NCI-H146 treated with DMSO at 0.1 percent for 48 hours (cell line): Measurements from ENCODE around the gene ITGA2B.
"Not testable (repeated sequence)": the region's sequence is repeated elsewhere in the genome, so short reads cannot be mapped to it uniquely, and the experiment has no call there.

ENCODE experiments used
- DNase-seq: peaks from one replicate; lab custom pipeline; 2025; ENCODE audit not compliant: unreplicated experiment; lab: John Stamatoyannopoulos, UW

ITGA2B gene

GRCh38 chr17:44352828-44353671 lies 36.4 kb downstream of the ITGA2B start:
- no peak for DNase-seq

GRCh38 chr17:44351961-44352827 lies 37.3 kb downstream of the ITGA2B start:
- DNase-seq: no peak

- DNase-seq: no peak
Observed at GRCh38 chr17:44351464-44351863, 38.0 kb downstream of the ITGA2B start.

- no peak for DNase-seq
Observed at GRCh38 chr17:44350733-44351226, 38.7 kb downstream of the ITGA2B start.

- no peak for DNase-seq
Observed at GRCh38 chr17:44349553-44350070, 39.8 kb downstream of the ITGA2B start.

GRCh38 chr17:44348988-44349364 lies 40.5 kb downstream of the ITGA2B start:
- no peak for DNase-seq

GRCh38 chr17:44348234-44348987 lies 41.0 kb downstream of the ITGA2B start:
- no peak for DNase-seq

GRCh38 chr17:44347206-44348055 lies 42.0 kb downstream of the ITGA2B start:
- DNase-seq: not testable (repeated sequence)

GRCh38 chr17:44346064-44346844 lies 43.2 kb downstream of the ITGA2B start:
- no peak for DNase-seq

- DNase-seq: peak; percentile 55
Observed at GRCh38 chr17:44345454-44346026, 43.9 kb downstream of the ITGA2B start.

- peak; percentile 98 for DNase-seq
Observed at GRCh38 chr17:44344939-44345453, 44.5 kb downstream of the ITGA2B start, which contains the start of gene GRN. Gene GRN, plus strand, starts transcription at chr17:44345302. Its CDS starts 3,863 bp downstream, at chr17:44349165.

- no peak for DNase-seq
Observed at GRCh38 chr17:44343510-44344209, 45.8 kb downstream of the ITGA2B start.

- not testable (repeated sequence) for DNase-seq
Observed at GRCh38 chr17:44340553-44340952, 48.9 kb downstream of the ITGA2B start.

- no peak for DNase-seq
Observed at GRCh38 chr17:44338702-44339101, 50.7 kb downstream of the ITGA2B start.

- DNase-seq: no peak
Observed at GRCh38 chr17:44335968-44336367, 53.5 kb downstream of the ITGA2B start.

GRCh38 chr17:44335564-44335963 lies 53.9 kb downstream of the ITGA2B start:
- DNase-seq: no peak

GRCh38 chr17:44334727-44335126 lies 54.7 kb downstream of the ITGA2B start:
- DNase-seq: no peak

- no peak for DNase-seq
Observed at GRCh38 chr17:44334315-44334714, 55.1 kb downstream of the ITGA2B start.
